ENCODE measurements around the gene JMJD8. TPM values are rescaled to one million over a fixed set of nuclear protein-coding genes. Genes with fewer than 3 reads are reported as not detected.

The JMJD8 gene, protein sequence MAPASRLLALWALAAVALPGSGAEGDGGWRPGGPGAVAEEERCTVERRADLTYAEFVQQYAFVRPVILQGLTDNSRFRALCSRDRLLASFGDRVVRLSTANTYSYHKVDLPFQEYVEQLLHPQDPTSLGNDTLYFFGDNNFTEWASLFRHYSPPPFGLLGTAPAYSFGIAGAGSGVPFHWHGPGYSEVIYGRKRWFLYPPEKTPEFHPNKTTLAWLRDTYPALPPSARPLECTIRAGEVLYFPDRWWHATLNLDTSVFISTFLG
- total RNA-seq (10 to 100 TPM; 40.8 to 41.2 TPM), polyA plus RNA-seq (10 to 100 TPM; 31.7 to 62.8 (median 46.0) TPM), total RNA-seq (25.1 to 85.2 (median 41.2) reads per million in 6 experiments)

DNA sequence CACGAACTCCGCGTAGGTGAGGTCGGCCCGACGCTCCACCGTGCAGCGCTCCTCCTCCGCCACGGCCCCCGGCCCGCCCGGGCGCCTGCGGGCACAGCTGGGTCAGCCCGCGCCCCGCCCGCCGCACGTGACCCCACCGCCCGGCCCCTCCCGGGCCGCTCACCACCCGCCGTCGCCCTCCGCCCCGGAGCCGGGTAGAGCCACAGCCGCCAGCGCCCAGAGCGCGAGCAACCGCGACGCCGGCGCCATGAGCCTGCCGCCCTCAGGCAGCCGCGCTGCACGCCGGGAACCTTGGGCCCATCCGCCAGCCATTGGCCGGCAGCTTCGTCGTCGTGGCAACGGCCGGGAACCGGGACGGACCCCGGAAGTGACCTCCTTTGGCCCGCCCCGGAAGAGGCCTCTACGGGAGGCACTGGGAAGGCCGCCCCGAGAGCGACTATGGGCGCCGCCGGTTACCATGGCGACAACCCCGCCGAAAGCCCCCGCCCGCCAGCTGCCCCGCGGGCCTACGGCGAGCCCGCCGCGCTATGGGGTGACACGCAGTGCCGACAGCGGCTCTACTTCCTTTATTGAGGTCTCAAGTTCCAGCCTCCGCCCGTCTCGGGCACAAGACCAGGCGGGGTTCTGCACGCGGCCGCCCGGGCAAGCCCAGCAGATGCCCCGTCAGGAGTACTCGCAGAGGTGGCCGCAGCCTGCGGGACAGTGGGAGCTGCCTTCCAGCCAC, at the start of gene JMJD8:
Gene JMJD8 (minus strand): TSS at position 264 of the 724 bp plus-strand sequence. CDS start 15 bp downstream, at position 249.
- ATAC-seq (peak; percentile 67 to 74), DNase-seq (peak; percentile 91 to 98 (median 92))
- Mint-ChIP-seq H3K9me3 (no peaks in the 10 kb centered on the region), H3K4me1 (peaks cover 5 to 46% (median 34%) of the 10 kb centered on the region in 4 donors), H3K27me3 (no peaks in the 10 kb centered on the region), H3K4me3 (peak within 1 kb of the TSS; percentile 60 to 86 (median 76)), H3K36me3 (peaks cover 0 to 14% (median 3%) of the 10 kb centered on the region in 3 donors), H3K27ac (peak within 1 kb of the TSS in 8 of 10 donors; percentile 52 to 93 (median 80))
- POLR2A ChIA-PET: interaction anchor here (0.5 to 8.3 kb wide), 12 partner anchors 9 to 1530 kb away, joined by 3 to 95 read pairs (median 4); partner anchors contain the start of genes METTL26, RHOT2 and WDR90

DNA sequence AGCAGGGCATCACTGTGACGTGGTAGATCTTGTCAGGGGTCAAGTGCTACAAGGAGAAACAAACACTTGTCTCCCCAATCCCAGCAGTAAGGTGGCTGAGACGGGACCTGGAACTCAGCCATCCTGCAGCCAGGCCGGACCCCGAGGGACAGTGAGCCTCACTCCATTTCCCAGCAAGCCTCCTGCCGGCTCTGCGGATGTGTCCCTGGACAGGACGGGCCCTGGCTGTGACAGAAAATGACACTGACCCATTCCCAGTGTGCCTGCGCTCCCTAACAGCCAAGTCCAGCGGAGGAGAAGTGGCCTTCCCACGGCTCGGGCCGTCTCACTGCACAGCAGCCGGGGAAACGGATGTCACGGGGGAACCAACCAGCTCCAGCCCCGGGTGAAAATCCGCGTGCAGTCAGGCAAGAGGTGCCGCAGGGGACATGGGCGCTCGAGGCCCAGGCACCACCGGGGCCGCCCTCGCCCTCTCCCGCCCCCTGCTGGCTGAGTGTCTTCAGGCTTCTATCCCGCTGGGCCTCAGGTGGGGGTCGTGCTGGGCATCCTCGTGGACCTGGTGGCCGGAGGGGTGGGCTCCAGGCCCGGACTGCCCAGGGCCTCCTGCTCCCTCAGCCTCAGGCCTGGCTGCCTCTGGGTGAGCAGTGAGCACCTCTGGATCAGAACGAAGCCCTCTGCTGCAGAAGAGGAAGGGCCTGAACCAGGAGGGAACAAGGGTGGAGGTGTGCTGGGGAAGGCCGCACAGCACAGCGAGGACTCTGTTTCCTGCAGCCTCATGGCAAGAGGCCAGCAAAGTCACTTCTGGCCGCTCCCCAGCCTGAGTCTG, 49.5 kb upstream of the JMJD8 start:
- no peaks in the 10 kb centered on the region for H3K27me3 Mint-ChIP-seq
- no peaks in the 10 kb centered on the region for H3K9me3 Mint-ChIP-seq
- H3K4me1 Mint-ChIP-seq: peaks cover 0 to 5% (median 2%) of the 10 kb centered on the region in 4 donors
- ATAC-seq (peak; percentile 45 to 66), DNase-seq (peak in 3 of 10 donors; percentile 47 to 78 (median 59))
- no peak overlapping the region for H3K4me3 Mint-ChIP-seq
- H3K27ac Mint-ChIP-seq: no peak overlapping the region
- peaks cover 0 to 35% (median 2%) of the 10 kb centered on the region in 3 donors for H3K36me3 Mint-ChIP-seq
- POLR2A ChIA-PET: interaction anchor here (1.0 to 23.0 kb wide), 2 partner anchors 17 to 39 kb away, joined by 3 to 411 read pairs; partner anchors contain the start of genes ANTKMT, CCDC78, HAGHL and METRN

- Mint-ChIP-seq H3K27ac (no peak overlapping the region), H3K4me3 (no peak overlapping the region)
Measured at GRCh38 chr16:732936-733335, 48.8 kb upstream of the JMJD8 start.

DNA sequence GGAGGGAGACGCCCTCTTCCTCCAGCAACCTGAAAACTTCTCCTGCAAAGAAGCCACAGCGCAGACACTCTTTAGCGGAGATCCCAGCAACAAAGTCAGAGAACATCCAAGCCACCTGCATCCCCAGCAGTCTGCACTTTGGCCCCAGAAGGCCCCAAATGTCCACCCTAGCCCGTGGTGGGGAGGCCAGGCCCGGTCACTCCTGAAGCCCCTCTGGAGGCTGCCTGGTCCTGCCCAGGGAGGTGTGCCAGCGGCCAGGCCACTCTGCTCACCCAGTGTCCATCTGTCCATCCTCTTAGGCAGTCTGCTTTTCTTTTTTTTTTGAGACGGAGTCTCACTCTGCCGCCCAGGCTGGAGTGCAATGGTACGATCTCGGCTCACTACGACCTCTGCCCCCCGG, 48.2 kb upstream of the JMJD8 start:
- Mint-ChIP-seq H3K4me1 (peaks cover 0 to 2% (median under 1%) of the 10 kb centered on the region in 4 donors), H3K27ac (peak overlapping the region in 1 of 10 donors; percentile 5), H3K4me3 (peak overlapping the region in 1 of 10 donors; percentile 34), H3K27me3 (no peaks in the 10 kb centered on the region), H3K9me3 (no peaks in the 10 kb centered on the region), H3K36me3 (peaks cover 0 to 32% (median 2%) of the 10 kb centered on the region in 3 donors)
- no peak for ATAC-seq
- no peak for DNase-seq
- POLR2A ChIA-PET: interaction anchor here (23.0 kb wide), 1 partner anchor 16 kb away, joined by 411 read pairs; the partner anchor contains the start of genes ANTKMT, CCDC78, HAGHL and METRN

More at GRCh38 chr16:732936-733335, 48.8 kb upstream of the JMJD8 start:
- Mint-ChIP-seq H3K4me1 (peaks cover 0 to 5% (median 1%) of the 10 kb centered on the region in 4 donors), H3K27me3 (no peaks in the 10 kb centered on the region), H3K9me3 (no peaks in the 10 kb centered on the region), H3K36me3 (peaks cover 0 to 35% (median 2%) of the 10 kb centered on the region in 3 donors)
- peak in 1 of 10 donors; percentile 64 for DNase-seq
- POLR2A ChIA-PET: interaction anchor here (23.0 kb wide), 1 partner anchor 16 kb away, joined by 411 read pairs; the partner anchor contains the start of genes ANTKMT, CCDC78, HAGHL and METRN
- ATAC-seq: no peak

DNA sequence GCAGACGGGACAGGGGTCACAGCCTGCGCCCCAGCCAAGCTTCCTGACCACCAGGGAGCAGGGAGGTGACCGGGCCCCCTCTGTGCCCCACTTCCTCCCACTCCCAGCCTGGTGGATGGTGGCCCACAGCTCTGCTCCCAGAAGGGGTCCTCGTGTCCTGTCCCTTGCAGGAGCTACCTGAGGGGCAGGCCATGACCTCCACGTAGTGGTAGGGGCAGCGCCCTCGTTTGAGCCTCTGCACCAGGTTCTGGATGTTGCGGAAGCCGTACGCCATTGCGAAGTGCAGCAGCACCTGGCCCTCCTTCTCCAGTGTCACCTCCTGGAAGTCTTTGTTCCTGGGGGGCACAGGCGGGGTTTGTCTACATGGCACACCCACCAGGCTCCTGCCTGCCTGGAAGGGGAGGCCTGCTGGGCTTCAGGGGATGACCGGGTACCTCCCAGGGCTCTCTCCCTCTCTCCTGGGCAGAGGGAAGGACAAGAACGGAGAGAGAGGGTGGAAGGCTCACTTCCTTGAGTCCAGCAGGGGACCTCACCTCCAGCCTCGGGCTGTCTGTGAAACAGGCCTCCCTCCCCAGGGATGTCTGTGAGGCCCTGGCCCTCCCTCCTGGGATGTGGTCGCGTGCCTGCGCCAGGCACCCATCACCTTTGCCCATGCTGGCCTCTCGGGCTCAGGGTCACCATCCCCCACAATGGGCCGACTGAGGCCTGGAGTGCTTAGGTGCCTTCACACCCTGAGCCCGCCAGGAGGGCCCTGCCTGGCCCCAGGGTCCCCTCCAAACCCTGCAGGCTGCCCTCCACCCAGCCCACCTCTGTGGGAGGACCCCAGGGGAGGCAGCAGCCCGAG, 46.8 kb upstream of the JMJD8 start:
- no peak for ATAC-seq
- DNase-seq: no peak
- H3K4me1 Mint-ChIP-seq: peaks cover 0 to 4% (median 3%) of the 10 kb centered on the region in 4 donors
- POLR2A ChIA-PET: interaction anchor here (0.8 to 23.0 kb wide), 5 partner anchors 10 to 36 kb away, joined by 3 to 411 read pairs (median 11); partner anchors contain the start of genes ANTKMT, CCDC78, CIAO3 and HAGHL
- no peak overlapping the region for H3K27ac Mint-ChIP-seq
- peaks cover 0 to 21% (median 1%) of the 10 kb centered on the region in 3 donors for H3K36me3 Mint-ChIP-seq
- H3K9me3 Mint-ChIP-seq: no peaks in the 10 kb centered on the region
- H3K4me3 Mint-ChIP-seq: no peak overlapping the region
- no peaks in the 10 kb centered on the region for H3K27me3 Mint-ChIP-seq

GRCh38 chr16:729768-730665, 45.9 kb upstream of the JMJD8 start:
- H3K27me3 Mint-ChIP-seq: no peaks in the 10 kb centered on the region
- POLR2A ChIA-PET: interaction anchor here (0.6 to 23.0 kb wide), 7 partner anchors 11 to 58 kb away, joined by 3 to 411 read pairs (median 4); partner anchors contain the start of genes ANTKMT, CCDC78, CIAO3 and HAGHL
- H3K9me3 Mint-ChIP-seq: no peaks in the 10 kb centered on the region
- no peak for DNase-seq
- peak overlapping the region in 3 of 10 donors; percentile 19 to 45 (median 27) for H3K4me3 Mint-ChIP-seq
- H3K36me3 Mint-ChIP-seq: peaks cover 0 to 13% (median 0%) of the 10 kb centered on the region in 3 donors
- no peak for ATAC-seq
- H3K4me1 Mint-ChIP-seq: peaks cover 3 to 5% (median 4%) of the 10 kb centered on the region in 4 donors
- peak overlapping the region in 1 of 10 donors; percentile 75 for H3K27ac Mint-ChIP-seq

GRCh38 chr16:728890-729744, 45.0 kb upstream of the JMJD8 start:
- H3K4me1 Mint-ChIP-seq: peaks cover 3 to 6% (median 4%) of the 10 kb centered on the region in 4 donors
- H3K27ac Mint-ChIP-seq: peak overlapping the region in 2 of 10 donors; percentile 71 to 75
- no peaks in the 10 kb centered on the region for H3K9me3 Mint-ChIP-seq
- ATAC-seq (no peak), DNase-seq (peak in 1 of 10 donors; percentile 62)
- POLR2A ChIA-PET: interaction anchor here (0.6 to 23.0 kb wide), 6 partner anchors 11 to 59 kb away, joined by 3 to 411 read pairs (median 12); partner anchors contain the start of genes ANTKMT, CCDC78, CIAO3 and HAGHL
- no peaks in the 10 kb centered on the region for H3K27me3 Mint-ChIP-seq
- H3K36me3 Mint-ChIP-seq: peaks cover 0 to 7% (median 0%) of the 10 kb centered on the region in 3 donors
- H3K4me3 Mint-ChIP-seq: peak overlapping the region in 5 of 10 donors; percentile 48 to 67 (median 60)

GRCh38 chr16:728131-728889, 44.2 kb upstream of the JMJD8 start:
- peak; percentile 48 to 73 (median 65) for DNase-seq
- Mint-ChIP-seq H3K4me1 (peaks cover 5 to 11% (median 7%) of the 10 kb centered on the region in 4 donors), H3K9me3 (no peaks in the 10 kb centered on the region), H3K27ac (no peak overlapping the region), H3K4me3 (peak overlapping the region in 9 of 10 donors; percentile 25 to 73 (median 50)), H3K27me3 (no peaks in the 10 kb centered on the region), H3K36me3 (peaks cover 0 to 6% (median 0%) of the 10 kb centered on the region in 3 donors)
- ATAC-seq: peak; percentile 59 to 75
- POLR2A ChIA-PET: interaction anchor here (0.6 to 23.0 kb wide), 7 partner anchors 12 to 85 kb away, joined by 3 to 411 read pairs (median 7); partner anchors contain the start of genes ANTKMT, CCDC78, CIAO3 and HAGHL

All from naive thymus-derived CD8-positive, alpha-beta T cell (primary cell).